Naive thymus-derived CD4-positive, alpha-beta T cell (primary cell): ENCODE measurements around the gene GAPDH. TPM values are rescaled to one million over a fixed set of nuclear protein-coding genes. Genes with fewer than 3 reads are reported as not detected.

Experiments used
- ATAC-seq: fragments of 150-1000 bp; cut with Tn5 transposase; 2 replicates; pipeline ENCODE4 v1.10.0; 2021; ENCODE audit warnings: mild to moderate bottlenecking, moderate library complexity
- CTCF ChIA-PET: fragments of 350-600 bp; sonication (Branson Sonifier 250); formaldehyde crosslinking; loops from one replicate; lab custom pipeline; 2021; ENCODE audit warnings: antibody characterized with exemption; lab: Charles Lee
- POLR2A ChIA-PET: fragments of 350-600 bp; sonication (Branson Sonifier 250); formaldehyde crosslinking; loops from one replicate; lab custom pipeline; 2021; ENCODE audit warnings: antibody characterized with exemption, inconsistent platforms; lab: Charles Lee
- DNase-seq, 9 donors: peaks; one replicate each; pipeline versions ENCODE4 v3.0.0 to v3.0.0-alpha.2; 2020 to 2022; ENCODE audit warnings: mixed read lengths in 1 of 9
- H3K27ac ChIP-seq: one replicate; pipeline ENCODE4 v1.7.0; 2013; ENCODE audit warnings: mild to moderate bottlenecking, low read depth, low read length, moderate library complexity
- H3K27me3 ChIP-seq, 2 donors: one replicate each; pipeline ENCODE4 v1.7.0; 2013; ENCODE audit warnings: low read length in 2 of 2, mild to moderate bottlenecking in 2 of 2, moderate library complexity in 2 of 2; ENCODE audit not compliant: control insufficient read depth in 2 of 2, insufficient read depth in 2 of 2
- H3K36me3 ChIP-seq, 3 experiments: 1 replicate in 2 of 3; 2 replicates in 1 of 3; pipeline ENCODE4 v1.7.0; 2013; ENCODE audit warnings: low read length in 3 of 3, mild to moderate bottlenecking in 3 of 3, moderate library complexity in 1 of 3; ENCODE audit not compliant: insufficient read depth in 3 of 3, control insufficient read depth in 2 of 3
- H3K4me1 ChIP-seq, 2 donors: one replicate each; pipeline ENCODE4 v1.7.0; 2013; ENCODE audit warnings: low read length in 2 of 2, mild to moderate bottlenecking in 2 of 2, moderate library complexity in 1 of 2; ENCODE audit not compliant: control insufficient read depth in 2 of 2, insufficient read depth in 2 of 2
- H3K4me3 ChIP-seq: 2 replicates; pipeline ENCODE4 v1.7.0; 2013; ENCODE audit warnings: mild to moderate bottlenecking, low read length
- H3K9me3 ChIP-seq, 3 experiments: 1 replicate in 2 of 3; 2 replicates in 1 of 3; pipeline ENCODE4 v1.7.0; 2013; ENCODE audit warnings: low read length in 3 of 3; ENCODE audit not compliant: control insufficient read depth in 2 of 3
- H3K27ac Mint-ChIP-seq, 9 donors: one replicate each; pipeline ENCODE4 v1.8.0; 2020 to 2022; ENCODE audit warnings: mixed read lengths in 9 of 9, mild to moderate bottlenecking in 8 of 9, moderate library complexity in 5 of 9, inconsistent platforms in 2 of 9
- H3K27me3 Mint-ChIP-seq, 5 donors: one replicate each; pipeline ENCODE4 v1.8.0; 2021 to 2022; ENCODE audit warnings: mixed read lengths in 5 of 5, mild to moderate bottlenecking in 1 of 5
- H3K36me3 Mint-ChIP-seq, 5 donors: one replicate each; pipeline ENCODE4 v1.8.0; 2020 to 2022; ENCODE audit warnings: mixed read lengths in 5 of 5, mild to moderate bottlenecking in 3 of 5, inconsistent platforms in 1 of 5
- H3K4me1 Mint-ChIP-seq, 7 donors: one replicate each; pipeline ENCODE4 v1.8.0; 2020 to 2022; ENCODE audit warnings: mixed read lengths in 7 of 7, mild to moderate bottlenecking in 3 of 7, inconsistent platforms in 1 of 7
- H3K4me3 Mint-ChIP-seq, 10 donors: one replicate each; pipeline ENCODE4 v1.8.0; 2020 to 2022; ENCODE audit warnings: mild to moderate bottlenecking in 10 of 10, mixed read lengths in 10 of 10, moderate library complexity in 6 of 10, inconsistent platforms in 2 of 10
- H3K9me3 Mint-ChIP-seq, 11 donors: one replicate each; pipeline ENCODE4 v1.8.0; 2020 to 2022; ENCODE audit warnings: mixed read lengths in 11 of 11, mild to moderate bottlenecking in 4 of 11, inconsistent platforms in 1 of 11, moderate library complexity in 1 of 11
- intact Hi-C, 2 donors: fragments of 100-400 bp; cut with micrococcal nuclease; formaldehyde crosslinking; loops; one replicate each; pipeline ENCODE4 v1.15.1; 2023
- polyA plus RNA-seq, 2 donors: library from polyadenylated mRNA; unstranded; fragments of 300-500 nt; fragmentation: Illumina TruSeq; gene quantifications; one replicate each; pipeline ENCODE4 v1.2.3, GENCODE V29; 2021
- total RNA-seq, 6 experiments: library from RNA in 5 of 6; stranded (reverse) in 5 of 6; gene quantifications; 1 replicate in 5 of 6; 2 replicates in 1 of 6; pipeline ENCODE4 v1.2.3 and lab custom pipeline; 2021 to 2026

GAPDH gene
- total and polyA plus RNA-seq, 7 experiments from 2014 or later, result 330 to 4,503 (median 970) TPM

DNA sequence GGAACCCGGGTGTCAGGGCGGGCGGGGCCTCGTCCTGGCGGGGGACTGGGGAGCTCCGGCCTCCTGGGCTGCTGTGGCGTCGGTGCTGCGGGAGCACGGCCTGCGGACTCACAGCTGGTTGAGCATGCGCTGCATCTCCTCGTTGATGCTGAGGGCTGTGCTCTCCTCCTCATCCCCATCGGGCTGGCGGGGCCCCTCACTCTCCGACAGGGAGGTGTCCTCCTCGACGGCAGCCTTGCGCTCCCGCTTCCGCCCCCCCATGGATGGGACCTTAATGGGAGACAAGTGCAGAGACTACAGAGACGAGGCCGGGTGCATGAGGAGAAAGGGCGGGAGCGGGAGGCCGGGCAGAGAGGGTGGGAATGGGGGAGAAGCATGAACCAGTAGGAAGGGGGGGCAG, 14.2 kb downstream of the GAPDH start:
- H3K4me1 ChIP-seq, result peaks cover 3 to 6% of the 10 kb centered on the region in 2 donors
- ChIA-PET CTCF (interaction anchor here (0.6 kb wide), 1 partner anchor 11 kb away, joined by 3 read pairs; no protein-coding TSS in a partner anchor), POLR2A (no interaction called here)
- no peaks in the 10 kb centered on the region for H3K9me3 ChIP-seq
- no peak overlapping the region for H3K4me3 ChIP-seq
- Mint-ChIP-seq H3K9me3 (no peaks in the 10 kb centered on the region), H3K4me1 (peaks cover 26 to 41% (median 33%) of the 10 kb centered on the region in 7 donors), H3K36me3 (peaks cover 8 to 32% (median 12%) of the 10 kb centered on the region in 5 donors), H3K27ac (no peak overlapping the region), H3K4me3 (peak overlapping the region in 1 of 10 donors; percentile 32), H3K27me3 (no peaks in the 10 kb centered on the region)
- intact Hi-C loops, result no loop called here
- DNase-seq (no peak), ATAC-seq (no peak)
- H3K36me3 ChIP-seq, result peaks cover 11 to 72% (median 12%) of the 10 kb centered on the region in 3 experiments
- no peak overlapping the region for H3K27ac ChIP-seq
- no peaks in the 10 kb centered on the region for H3K27me3 ChIP-seq

DNA sequence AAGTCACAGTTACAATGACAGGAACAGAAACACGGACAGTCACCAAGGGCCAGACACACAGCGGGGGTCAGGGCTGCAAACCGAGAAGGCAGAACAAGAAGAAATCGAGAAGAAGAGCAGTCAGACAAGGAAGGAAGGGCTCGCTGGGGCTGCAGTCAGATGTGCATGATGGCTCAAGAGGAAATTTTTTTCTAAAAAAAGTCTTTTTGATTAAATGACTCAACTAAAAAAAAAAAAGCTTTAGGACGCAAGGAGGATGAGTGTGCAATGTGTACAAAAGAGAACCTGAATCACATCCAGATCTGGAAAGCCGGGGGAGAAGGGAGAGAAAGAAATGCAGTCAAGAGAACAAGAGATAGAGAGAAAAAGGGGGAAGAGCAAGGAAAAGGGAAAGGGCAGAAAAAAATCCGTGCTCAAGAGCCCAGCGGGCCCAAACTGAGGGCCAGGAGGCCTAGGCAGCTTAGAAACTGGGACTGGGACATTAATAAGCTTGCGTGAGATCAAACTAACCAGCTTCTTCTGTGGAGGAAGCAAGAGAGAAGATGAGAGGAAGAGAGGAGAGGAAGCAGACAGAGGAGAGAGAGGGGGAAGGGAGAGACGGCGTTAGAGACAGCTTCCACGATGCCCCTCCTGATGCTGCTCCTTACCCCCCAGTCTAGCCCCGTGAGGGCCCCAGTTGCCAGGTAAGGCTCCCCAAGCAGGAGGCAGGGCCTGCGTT, 14.8 kb downstream of the GAPDH start:
- POLR2A ChIA-PET, result interaction anchor here (0.6 to 2.0 kb wide), 4 partner anchors 11 to 198 kb away, joined by 3 to 7 read pairs (median 4); no protein-coding TSS in a partner anchor
- CTCF ChIA-PET, result interaction anchor here (0.6 to 1.3 kb wide), 2 partner anchors 11 to 126 kb away, joined by 3 read pairs; no protein-coding TSS in a partner anchor
- H3K4me3 Mint-ChIP-seq, result peak overlapping the region in 4 of 10 donors; percentile 22 to 34 (median 32)
- Histone ChIP-seq H3K9me3 (no peaks in the 10 kb centered on the region), H3K27ac (no peak overlapping the region), H3K4me3 (no peak overlapping the region), H3K36me3 (peaks cover 11 to 72% (median 12%) of the 10 kb centered on the region in 3 experiments), H3K27me3 (no peaks in the 10 kb centered on the region), H3K4me1 (peaks cover 8 to 12% of the 10 kb centered on the region in 2 donors)
- intact Hi-C loops, result no loop called here
- ATAC-seq, result peak; percentile 54
- peak overlapping the region in 5 of 9 donors; percentile 28 to 72 (median 33) for H3K27ac Mint-ChIP-seq
- no peaks in the 10 kb centered on the region for H3K9me3 Mint-ChIP-seq
- H3K36me3 Mint-ChIP-seq, result peaks cover 8 to 32% (median 12%) of the 10 kb centered on the region in 5 donors
- peaks cover 30 to 47% (median 38%) of the 10 kb centered on the region in 7 donors for H3K4me1 Mint-ChIP-seq
- no peak for DNase-seq
- H3K27me3 Mint-ChIP-seq, result no peaks in the 10 kb centered on the region

DNA sequence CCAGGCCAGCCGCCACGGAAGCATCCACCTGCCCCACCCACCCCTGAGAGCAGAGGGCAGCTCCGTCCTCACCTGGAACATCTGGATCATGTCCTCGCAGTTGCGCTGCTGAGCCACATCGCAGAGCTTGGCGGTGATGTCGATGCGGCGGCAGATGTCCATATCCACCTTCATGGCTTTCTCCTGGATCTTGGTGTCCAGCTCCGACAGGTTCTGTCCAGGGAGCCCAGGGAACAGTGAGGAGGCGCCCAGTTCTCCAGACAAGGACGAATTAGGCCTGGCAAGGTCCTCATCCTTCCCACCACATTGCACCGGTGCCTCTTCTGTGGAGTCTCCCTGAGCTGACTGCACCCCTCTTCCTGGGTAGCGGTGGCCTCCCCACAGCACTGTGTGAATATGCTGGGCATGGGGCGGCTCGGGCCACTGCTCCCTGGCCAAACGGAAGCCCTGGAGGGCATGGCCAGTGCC, 15.4 kb downstream of the GAPDH start:
- H3K9me3 ChIP-seq, result no peaks in the 10 kb centered on the region
- ATAC-seq (no peak), DNase-seq (no peak)
- H3K27me3 ChIP-seq, result no peaks in the 10 kb centered on the region
- H3K4me1 Mint-ChIP-seq, result peaks cover 36 to 53% (median 44%) of the 10 kb centered on the region in 7 donors
- H3K36me3 ChIP-seq, result peaks cover 11 to 68% (median 12%) of the 10 kb centered on the region in 3 experiments
- no peaks in the 10 kb centered on the region for H3K9me3 Mint-ChIP-seq
- no peaks in the 10 kb centered on the region for H3K27me3 Mint-ChIP-seq
- H3K27ac ChIP-seq, result no peak overlapping the region
- peaks cover 8 to 29% (median 11%) of the 10 kb centered on the region in 5 donors for H3K36me3 Mint-ChIP-seq
- peak overlapping the region in 1 of 9 donors; percentile 30 for H3K27ac Mint-ChIP-seq
- CTCF ChIA-PET, result interaction anchor here (1.3 to 1.6 kb wide), 3 partner anchors 12 to 215 kb away, joined by 3 to 4 read pairs (median 4); no protein-coding TSS in a partner anchor
- intact Hi-C loops, result no loop called here
- H3K4me1 ChIP-seq, result peaks cover 14 to 18% of the 10 kb centered on the region in 2 donors
- H3K4me3 Mint-ChIP-seq, result peak overlapping the region in 1 of 10 donors; percentile 32
- POLR2A ChIA-PET, result interaction anchor here (0.6 to 2.0 kb wide), 4 partner anchors 10 to 199 kb away, joined by 3 to 7 read pairs (median 4); no protein-coding TSS in a partner anchor
- H3K4me3 ChIP-seq, result no peak overlapping the region

DNA sequence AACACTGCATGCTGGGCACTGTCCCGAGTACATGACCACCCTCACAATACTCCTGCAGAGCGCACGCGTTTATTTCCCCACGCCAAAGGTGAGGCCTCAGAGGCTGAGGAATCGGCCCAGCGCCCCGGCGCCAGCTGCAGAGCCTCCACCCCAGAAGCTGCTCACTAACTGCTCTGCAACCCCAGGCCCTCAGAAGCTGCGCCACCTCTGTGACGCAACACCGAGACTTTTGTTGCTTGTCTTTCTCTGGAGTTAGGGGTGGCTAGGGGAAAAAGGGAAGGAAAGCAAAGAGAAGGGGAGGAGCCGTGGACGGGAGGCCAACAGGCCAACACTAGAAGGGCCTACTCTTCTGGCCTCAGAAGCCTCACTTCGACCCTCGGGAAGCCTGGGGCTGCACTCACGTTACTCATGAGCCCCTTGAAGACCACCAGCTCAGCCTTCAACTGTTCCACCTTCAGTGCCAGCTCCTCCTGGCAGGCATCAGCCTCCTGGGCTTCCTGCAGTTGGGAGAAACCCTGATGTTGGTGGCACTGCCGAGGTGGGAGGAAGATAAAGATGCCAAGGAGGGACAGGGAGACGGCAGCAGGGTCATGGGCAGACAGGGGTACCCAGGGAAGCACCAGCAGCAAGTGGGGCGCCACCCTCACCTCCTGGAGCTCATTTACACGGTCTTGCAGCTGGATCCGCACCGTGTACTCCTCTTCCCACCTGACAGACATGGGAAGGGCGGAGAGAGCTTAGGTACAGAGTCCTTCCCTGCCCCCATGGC, 16.2 kb downstream of the GAPDH start:
- Histone ChIP-seq H3K4me3 (no peak overlapping the region), H3K9me3 (no peaks in the 10 kb centered on the region), H3K27ac (no peak overlapping the region), H3K36me3 (peaks cover 11 to 66% (median 12%) of the 10 kb centered on the region in 3 experiments), H3K4me1 (peaks cover 17 to 23% of the 10 kb centered on the region in 2 donors), H3K27me3 (no peaks in the 10 kb centered on the region)
- peaks cover 7 to 28% (median 14%) of the 10 kb centered on the region in 5 donors for H3K36me3 Mint-ChIP-seq
- H3K27me3 Mint-ChIP-seq, result no peaks in the 10 kb centered on the region
- H3K4me3 Mint-ChIP-seq, result peak overlapping the region in 1 of 10 donors; percentile 30
- ChIA-PET POLR2A (interaction anchor here (1.3 to 4.6 kb wide), 4 partner anchors 10 to 88 kb away, joined by 3 to 17 read pairs (median 8); partner anchors contain the start of gene NOP2), CTCF (interaction anchor here (1.3 to 1.8 kb wide), 5 partner anchors 11 to 216 kb away, joined by 3 to 7 read pairs (median 4); no protein-coding TSS in a partner anchor)
- intact Hi-C loops, result no loop called here
- H3K9me3 Mint-ChIP-seq, result no peaks in the 10 kb centered on the region
- H3K27ac Mint-ChIP-seq, result no peak overlapping the region
- H3K4me1 Mint-ChIP-seq, result peaks cover 41 to 58% (median 50%) of the 10 kb centered on the region in 7 donors
- peak; percentile 28 for ATAC-seq
- DNase-seq, result no peak

DNA sequence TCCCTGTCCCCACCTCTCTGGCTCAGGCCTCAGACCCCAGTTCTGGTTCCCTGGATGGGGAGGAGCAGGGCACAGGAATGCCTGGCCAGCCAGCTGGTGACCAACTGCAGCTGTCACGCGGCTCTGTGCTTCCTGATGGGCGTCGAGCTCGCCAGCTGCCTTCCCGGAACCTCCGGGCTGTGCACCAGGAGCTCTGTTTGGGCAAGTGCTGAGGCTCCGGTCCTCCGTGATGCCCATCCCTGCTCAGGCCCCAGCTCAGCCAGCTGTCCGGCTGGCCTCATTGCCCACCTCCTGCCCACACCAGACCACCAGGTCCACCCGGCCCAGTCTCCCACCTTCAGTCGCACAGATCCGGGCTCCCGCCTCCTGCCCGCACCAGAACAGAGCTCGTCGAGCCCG, 16.7 kb downstream of the GAPDH start:
- Histone ChIP-seq H3K27me3 (no peaks in the 10 kb centered on the region), H3K4me1 (peaks cover 17 to 23% of the 10 kb centered on the region in 2 donors), H3K27ac (no peak overlapping the region), H3K36me3 (peaks cover 7 to 60% (median 12%) of the 10 kb centered on the region in 3 experiments), H3K9me3 (no peaks in the 10 kb centered on the region), H3K4me3 (no peak overlapping the region)
- intact Hi-C loops, result no loop called here
- POLR2A ChIA-PET, result interaction anchor here (1.5 to 4.6 kb wide), 4 partner anchors 9 to 86 kb away, joined by 5 to 17 read pairs (median 8); partner anchors contain the start of gene NOP2
- Mint-ChIP-seq H3K36me3 (peaks cover 1 to 22% (median 10%) of the 10 kb centered on the region in 5 donors), H3K9me3 (no peaks in the 10 kb centered on the region), H3K27me3 (no peaks in the 10 kb centered on the region), H3K27ac (peak overlapping the region in 1 of 9 donors; percentile 11), H3K4me1 (peaks cover 41 to 58% (median 50%) of the 10 kb centered on the region in 7 donors), H3K4me3 (no peak overlapping the region)
- no peak for DNase-seq
- no peak for ATAC-seq
- CTCF ChIA-PET, result interaction anchor here (1.5 to 1.8 kb wide), 4 partner anchors 12 to 217 kb away, joined by 4 to 7 read pairs (median 6); no protein-coding TSS in a partner anchor
